Fibroblast of the conjunctiva (primary cell): ENCODE results near the gene TRAM2.

Experiments used
- DNase-seq: peaks from one replicate; pipeline ENCODE4 v3.0.0-alpha.2; 2010; ENCODE audit warnings: low read depth

TRAM2 gene

GRCh38 chr6:52546678-52547077 is 30.2 kb downstream of the TRAM2 start:
- DNase-seq = no peak

DNA sequence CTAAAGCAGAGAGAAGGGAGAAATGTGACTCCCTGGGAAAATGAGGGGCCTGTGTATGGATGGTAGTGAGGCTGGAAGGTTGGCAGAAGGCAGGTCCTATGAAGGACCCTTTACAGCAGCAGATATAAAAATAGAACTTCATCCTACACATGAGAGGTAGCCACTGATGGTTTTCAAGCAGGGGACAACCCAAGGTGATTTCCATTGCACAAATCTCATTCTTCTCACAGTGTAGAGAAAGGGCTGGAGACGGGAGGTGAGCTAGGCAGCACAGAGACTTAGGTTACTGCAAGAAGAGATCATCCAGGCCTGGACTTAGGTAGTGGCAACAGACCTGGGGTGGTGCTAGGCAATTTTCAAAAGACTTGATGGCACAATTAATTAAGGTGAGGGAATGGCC is 30.7 kb downstream of the TRAM2 start:
- DNase-seq = no peak

- no peak for DNase-seq
Measured at GRCh38 chr6:52545406-52546119, 31.3 kb downstream of the TRAM2 start.

DNA sequence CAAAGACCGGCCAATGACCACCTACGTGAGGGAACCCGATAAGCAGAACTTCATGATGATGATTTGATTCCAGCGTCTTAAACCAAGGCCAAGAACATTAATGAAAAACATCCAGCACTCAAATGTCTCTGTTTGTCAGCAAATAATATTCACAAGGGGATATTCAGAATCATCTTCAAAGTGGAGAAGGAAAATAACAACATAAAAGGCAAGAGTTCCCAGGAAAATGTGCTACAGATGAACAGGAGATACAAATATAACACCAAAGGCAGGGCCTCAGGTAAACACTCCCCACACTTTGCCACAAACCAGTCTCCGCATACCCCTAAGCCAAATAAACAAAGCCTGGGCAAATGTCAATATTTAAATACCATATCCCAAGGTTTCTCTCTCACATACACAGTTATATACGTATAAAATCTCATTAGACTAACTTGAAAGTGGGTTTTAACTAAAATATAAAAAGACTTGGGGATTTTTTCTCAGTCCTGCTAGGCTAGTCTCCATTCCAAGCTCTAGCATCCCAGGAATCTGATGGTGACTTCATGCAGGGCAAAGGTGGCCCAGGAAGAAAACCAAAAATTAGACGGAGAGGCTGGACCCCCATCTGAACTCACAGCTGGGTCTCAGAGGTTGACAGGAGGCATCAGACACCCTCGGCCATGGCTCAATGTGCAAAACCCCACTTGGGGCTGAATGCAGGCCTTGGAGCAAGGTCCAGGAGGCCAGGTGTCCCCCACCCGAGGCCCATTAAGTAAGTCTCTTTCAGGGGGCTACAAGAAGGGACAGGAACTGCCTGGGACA is 32.1 kb downstream of the TRAM2 start:
- no peak for DNase-seq

DNA sequence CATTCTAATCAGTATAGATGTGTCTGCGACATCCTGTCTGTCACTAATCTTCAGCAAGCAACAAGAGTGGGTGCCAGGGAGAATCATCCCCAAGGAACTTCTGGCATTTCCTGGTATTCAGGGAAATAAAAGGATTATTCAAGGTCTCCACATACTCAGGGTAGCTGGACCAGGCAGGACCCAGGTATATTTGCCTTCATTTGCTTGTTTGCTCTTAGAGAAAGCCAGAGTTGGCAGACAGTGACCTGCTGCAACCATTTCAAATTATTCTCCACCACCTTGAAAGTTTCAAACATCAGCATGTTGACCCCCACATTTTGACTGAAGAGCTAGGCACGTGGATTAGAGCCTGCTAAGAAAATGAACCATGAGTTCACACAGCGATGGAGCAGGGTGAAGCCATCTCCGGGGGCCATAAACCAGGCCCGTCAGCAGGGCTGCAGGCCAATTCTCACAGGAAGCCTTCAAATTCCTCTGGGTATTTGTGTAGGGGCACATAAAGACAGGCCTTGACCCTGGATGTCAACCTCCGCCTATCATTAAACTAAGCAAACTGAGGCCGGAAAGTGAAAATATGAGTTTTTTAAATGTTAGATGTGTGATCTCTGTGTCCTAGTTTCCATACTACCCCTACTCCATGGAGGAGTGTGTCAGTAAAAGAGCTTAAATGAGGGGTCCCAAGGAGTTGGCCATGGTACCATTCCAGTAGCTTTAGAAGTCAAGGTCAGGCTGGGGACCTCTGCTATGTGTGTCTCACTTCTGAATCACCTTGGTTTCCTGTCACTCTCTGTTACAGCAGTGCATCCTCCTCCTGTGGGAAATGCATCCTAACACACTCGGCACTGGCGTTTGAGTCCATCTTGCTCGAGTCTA is 32.9 kb downstream of the TRAM2 start:
- no peak for DNase-seq

DNA sequence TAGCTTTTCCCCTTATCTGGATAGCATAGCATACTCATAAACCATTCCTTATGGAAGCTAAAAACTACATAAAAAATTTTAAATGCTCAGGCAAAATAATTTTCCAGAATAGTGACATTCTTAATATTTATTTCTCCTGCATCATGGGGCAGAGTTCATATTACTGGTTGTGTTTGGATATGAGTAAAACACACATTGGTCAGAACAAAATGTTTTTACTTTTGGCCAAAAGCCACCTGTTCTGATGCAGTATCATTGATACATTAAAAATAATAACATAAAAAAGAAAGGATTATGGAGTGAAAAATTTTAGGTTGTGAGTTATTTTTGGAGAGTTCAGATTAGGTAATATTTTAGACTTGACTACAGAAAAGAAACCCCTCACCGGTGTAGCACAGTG is 33.6 kb downstream of the TRAM2 start:
- DNase-seq = no peak

DNA sequence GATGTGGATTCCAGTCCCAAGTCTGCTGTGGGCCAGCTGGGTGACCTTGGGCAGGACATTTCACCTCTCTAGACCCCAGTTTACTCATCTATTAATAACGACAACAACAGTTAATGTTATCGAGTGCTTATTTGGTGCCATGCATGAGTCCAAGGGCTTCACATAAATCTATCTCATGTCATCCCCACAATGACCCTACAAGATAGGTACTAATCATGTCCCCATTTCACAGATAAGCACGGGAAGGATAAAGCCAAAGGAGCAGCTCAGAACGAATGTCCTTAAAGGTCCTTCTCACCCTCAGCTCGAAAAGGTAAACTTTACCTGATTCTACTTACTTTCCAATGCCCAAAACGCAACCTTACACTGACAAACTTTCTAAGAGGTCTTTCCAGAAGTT is 35.7 kb downstream of the TRAM2 start:
- no peak for DNase-seq

DNA sequence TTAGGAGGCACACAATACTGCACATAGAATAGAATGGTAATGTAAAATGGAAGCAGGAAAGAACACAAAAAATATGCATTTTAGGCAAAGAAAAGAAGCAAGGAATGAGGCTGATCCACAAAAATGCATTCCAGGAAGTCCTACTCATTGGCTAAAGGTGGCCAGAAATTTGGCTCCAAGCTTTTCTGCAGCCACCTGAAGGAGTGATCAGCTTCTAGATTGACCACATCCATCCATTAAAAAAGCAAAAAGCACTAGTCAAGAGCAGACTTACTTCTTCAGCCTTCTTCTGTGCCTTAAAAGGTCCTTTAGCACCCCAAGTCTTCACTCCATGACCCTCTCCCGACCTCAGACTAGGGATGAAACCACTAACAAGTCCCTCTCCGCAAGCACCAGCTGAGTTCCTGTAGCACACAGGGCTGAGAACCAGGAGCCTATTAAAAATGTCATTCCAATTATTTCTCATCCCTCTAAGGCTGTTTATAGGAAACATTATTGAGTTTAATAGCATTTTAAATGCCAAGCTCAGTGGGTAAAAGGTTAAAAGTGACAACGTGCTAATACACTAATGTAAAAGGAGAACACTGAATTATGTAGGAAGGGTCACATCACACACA is 36.5 kb downstream of the TRAM2 start:
- no peak for DNase-seq

DNA sequence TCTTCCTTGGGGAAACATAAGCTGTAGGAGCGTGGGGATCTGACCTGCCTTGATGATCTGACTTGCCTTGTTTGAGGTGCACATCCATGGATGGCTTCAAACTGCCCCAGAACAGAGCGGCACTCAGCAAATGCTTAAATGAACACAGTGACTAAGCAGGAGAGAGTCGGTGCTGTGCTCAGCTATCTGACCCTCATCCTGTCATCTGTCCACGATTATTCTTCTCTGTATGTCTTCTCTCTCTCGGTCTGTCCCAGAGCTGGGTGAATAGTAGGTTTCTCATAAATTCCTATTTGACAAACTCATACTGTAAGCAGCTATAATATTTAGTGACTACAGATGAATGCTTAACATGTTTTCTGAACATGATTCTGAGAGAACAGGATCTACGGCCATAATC is 37.3 kb downstream of the TRAM2 start:
- DNase-seq = no peak

DNA sequence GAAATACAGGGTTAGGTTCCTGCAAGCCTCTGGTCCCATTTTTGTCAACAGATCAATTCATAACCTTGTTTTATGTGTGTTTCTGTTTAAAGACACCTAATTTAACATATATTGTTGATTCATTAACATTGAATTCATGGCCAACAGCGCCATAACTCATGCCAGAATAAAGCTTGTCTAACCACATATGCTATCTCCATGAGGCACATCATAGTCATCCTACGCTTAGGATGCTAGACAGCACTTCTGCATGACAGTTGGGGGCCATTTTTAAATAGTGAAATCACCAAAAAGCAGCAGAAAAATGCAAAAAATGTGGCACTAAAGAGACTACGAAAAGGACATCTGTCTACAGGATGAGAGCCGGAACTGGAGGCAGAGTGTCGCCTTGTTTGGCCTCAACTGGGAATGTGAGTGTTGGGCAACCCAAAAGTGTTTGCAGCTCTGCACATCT is 37.9 kb downstream of the TRAM2 start:
- DNase-seq = no peak

DNA sequence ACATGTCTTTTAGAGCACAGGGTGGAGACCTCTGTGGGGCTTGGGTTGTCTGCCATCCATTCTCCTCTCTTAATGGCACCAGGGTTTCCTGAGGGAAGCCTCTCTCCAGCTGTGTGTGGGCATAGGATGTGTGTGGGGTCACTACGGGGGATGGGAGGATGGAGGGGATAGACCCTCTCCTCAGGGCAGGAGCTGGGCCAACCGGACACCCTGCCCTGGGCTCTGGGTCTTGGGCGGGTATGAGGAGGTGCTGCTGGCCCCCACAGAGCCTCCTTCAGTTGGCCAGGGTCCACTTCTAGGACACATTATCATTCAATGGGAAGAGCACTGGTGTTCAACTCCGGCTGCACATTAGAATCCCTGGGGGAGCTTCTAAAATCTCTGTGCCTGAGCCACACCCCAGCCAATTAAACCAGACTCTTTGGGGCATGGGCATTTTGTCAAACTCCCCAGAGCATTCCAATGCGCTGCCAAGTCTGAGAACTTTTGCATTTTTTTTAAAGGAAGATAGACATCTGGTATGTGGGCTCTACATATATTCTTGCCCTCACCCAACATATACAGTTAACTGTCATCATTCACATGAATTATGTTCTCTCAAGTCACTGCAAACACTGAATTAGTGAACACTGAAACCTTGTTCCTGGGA is 38.5 kb downstream of the TRAM2 start:
- DNase-seq = no peak

- no peak for DNase-seq
Measured at GRCh38 chr6:52537001-52537753, 39.7 kb downstream of the TRAM2 start.

DNA sequence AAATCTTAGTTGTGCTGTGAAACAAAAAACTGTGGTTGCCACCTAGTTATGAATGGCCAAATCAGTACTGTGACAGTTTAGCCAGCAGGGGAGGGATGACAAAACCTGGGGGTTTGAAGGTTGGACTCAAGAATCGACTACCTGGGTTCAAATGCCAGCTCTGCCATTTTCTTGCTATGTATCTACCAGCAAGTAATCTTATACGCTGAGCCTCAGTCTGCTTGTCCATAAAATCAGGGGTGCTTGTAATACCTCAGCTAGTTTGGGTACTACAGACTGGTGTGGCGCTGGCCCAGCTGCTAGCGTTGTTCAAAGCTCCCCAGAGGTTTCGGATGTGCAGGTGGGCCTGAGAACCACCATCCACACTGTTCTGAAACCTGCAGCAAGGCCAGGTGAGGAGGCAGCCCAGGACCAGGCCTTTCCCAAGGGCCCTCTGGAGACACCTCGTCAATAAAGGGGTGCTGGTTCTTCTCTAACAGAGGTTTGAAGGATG is 40.4 kb downstream of the TRAM2 start:
- DNase-seq = no peak

- no peak for DNase-seq
Measured at GRCh38 chr6:52535711-52536423, 41.0 kb downstream of the TRAM2 start.

DNA sequence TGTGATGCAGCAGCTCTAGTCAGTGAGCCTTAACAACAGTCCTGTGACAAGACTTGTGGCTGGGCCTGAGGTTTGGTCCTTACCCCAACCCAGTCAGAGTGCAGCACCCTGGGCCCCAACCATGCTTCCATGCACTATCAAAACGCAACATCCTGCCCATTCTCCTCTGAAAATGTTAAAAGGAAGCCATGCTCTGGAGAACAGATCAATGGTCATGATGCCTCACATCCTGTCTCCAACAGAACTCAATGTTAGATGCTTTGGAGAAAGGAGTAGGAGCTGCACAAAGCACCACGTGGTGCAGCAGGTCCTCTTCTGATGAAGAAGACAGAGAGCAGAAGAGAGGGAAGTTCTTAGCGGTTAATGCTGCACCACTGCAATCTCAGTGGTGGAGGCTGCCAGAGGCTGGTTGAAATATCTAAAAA is 41.9 kb downstream of the TRAM2 start:
- no peak for DNase-seq

DNA sequence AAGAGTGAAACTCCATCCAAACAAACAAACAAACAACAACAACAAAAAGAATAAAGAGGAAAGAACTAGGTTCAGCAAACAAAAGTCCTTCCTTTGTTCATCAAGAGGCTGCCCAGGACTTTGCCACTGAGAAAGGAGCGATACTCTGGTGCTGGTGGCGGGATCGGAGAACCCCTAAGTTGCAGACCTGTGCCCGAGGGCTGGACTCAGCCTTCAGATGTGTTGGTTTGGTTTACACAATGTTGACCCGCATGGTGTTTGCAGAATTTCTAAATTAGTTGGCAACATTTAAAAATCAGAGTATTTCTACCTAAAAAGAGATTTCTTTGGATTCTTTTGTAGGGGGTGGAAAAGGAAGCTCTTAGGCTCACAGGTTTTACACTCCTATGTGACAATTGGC is 42.5 kb downstream of the TRAM2 start:
- no peak for DNase-seq

DNA sequence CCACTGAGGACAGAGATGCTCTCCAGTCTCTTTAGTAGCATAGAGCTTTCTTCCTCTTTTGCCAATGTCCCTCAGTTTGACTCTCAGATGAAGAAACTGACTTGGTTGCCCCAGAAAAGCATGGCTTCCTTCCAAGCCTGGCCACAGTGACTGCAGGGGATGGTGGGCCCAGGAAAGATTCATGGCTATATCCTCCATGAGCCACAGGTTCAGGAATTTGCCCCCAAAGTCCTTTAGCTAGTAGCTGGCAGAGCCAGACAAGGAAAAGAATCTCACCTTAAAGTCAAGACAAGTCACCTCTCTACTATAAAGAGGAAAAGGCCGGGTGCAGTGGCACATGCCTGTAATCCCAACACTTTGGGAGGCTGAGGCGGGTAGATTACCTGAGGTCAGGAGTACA is 43.4 kb downstream of the TRAM2 start:
- no peak for DNase-seq

- DNase-seq = no peak
Measured at GRCh38 chr6:52532457-52532856, 44.4 kb downstream of the TRAM2 start.

DNA sequence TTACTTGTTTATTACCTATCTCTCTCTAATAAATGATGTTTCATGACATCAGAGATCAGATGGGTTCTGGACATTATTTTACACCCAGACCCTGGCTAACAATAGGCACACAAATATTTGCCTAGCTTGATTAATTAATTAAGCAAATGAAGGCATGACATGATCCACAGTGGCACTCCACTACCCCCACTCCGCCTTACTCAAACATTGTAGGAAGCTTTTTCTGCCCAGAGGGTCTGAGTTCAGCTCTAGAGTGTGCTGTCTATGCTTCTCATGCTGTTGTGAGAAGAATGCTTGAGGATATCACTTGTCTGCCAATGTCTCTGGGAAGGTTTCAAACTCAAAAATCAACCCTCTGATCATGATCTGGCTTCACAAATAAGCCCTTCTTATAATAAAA is 45.0 kb downstream of the TRAM2 start:
- DNase-seq = no peak

DNA sequence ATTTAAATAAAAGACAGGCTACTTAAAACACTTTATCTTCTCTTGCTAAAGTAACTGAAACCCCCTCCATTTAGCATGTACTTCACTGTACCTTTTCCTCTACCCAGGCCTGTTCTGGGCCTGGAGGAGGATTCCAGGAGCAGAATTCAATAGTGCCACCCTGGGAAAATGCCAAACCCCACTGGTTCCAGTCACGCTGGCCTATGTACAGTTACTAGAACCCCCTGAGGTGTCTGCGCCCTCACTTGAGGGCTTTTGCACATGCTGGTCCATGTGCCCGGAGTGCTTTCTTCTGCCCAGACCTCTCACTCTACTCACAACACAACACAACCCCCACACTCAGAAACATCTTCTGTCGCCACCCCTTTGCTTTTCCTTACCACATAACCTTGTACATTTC is 45.5 kb downstream of the TRAM2 start:
- no peak for DNase-seq
